ENCODE results near the gene SLC40A1.

GRCh38 chr2:189527812-189528592 lies 52.6 kb downstream of the SLC40A1 start:
- TF ChIP-seq CTCF (IDR thresholded peaks at IDR 0.05), result no peak
- TF ChIP-seq POLR2A (IDR thresholded peaks at IDR 0.05), result no peak
